ENCODE results near the gene STARD10. TPM values are rescaled to one million over a fixed set of nuclear protein-coding genes. Genes with fewer than 3 reads are reported as not detected.

The STARD10 gene
- total and polyA plus RNA-seq, 9 of the 15 experiments (the other 6 are each of a cell fraction or from before 2014, with no cell fraction given), result 0.15 to 52.9 (median 32.3) TPM

DNA sequence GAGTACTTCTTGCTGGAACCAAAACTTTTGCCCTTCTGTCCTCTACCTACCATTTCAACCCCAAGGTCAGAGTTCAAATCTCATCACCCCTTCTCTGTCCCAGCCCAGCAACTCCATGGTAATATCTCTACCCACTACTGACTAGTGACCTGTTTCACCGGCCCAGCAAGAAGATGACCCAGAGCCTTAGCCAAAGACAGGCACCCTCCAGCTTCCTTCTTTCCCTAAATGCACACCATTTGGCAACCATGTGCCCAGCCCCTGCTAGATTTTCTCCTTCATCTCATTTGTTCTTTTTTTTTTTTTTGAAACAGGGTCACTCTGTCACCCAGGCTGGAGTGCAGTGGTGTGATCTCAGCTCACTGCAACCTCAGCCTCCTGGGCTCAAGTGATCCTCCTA is 56.5 kb downstream of the STARD10 start (continued):
- TF ChIP-seq, protein P1, sequence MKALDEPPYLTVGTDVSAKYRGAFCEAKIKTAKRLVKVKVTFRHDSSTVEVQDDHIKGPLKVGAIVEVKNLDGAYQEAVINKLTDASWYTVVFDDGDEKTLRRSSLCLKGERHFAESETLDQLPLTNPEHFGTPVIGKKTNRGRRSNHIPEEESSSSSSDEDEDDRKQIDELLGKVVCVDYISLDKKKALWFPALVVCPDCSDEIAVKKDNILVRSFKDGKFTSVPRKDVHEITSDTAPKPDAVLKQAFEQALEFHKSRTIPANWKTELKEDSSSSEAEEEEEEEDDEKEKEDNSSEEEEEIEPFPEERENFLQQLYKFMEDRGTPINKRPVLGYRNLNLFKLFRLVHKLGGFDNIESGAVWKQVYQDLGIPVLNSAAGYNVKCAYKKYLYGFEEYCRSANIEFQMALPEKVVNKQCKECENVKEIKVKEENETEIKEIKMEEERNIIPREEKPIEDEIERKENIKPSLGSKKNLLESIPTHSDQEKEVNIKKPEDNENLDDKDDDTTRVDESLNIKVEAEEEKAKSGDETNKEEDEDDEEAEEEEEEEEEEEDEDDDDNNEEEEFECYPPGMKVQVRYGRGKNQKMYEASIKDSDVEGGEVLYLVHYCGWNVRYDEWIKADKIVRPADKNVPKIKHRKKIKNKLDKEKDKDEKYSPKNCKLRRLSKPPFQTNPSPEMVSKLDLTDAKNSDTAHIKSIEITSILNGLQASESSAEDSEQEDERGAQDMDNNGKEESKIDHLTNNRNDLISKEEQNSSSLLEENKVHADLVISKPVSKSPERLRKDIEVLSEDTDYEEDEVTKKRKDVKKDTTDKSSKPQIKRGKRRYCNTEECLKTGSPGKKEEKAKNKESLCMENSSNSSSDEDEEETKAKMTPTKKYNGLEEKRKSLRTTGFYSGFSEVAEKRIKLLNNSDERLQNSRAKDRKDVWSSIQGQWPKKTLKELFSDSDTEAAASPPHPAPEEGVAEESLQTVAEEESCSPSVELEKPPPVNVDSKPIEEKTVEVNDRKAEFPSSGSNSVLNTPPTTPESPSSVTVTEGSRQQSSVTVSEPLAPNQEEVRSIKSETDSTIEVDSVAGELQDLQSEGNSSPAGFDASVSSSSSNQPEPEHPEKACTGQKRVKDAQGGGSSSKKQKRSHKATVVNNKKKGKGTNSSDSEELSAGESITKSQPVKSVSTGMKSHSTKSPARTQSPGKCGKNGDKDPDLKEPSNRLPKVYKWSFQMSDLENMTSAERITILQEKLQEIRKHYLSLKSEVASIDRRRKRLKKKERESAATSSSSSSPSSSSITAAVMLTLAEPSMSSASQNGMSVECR (CRISPR knock-in tag; IDR thresholded peaks at IDR 0.05), result no peak
- TF ChIP-seq CEBPG (CRISPR knock-in tag; IDR thresholded peaks at IDR 0.05), result no peak
- TF ChIP-seq CEBPG (tag; conservative IDR thresholded peaks at IDR 0.05 in 1 of 2, IDR thresholded peaks at IDR 0.05 in 1 of 2), result no peak

DNA sequence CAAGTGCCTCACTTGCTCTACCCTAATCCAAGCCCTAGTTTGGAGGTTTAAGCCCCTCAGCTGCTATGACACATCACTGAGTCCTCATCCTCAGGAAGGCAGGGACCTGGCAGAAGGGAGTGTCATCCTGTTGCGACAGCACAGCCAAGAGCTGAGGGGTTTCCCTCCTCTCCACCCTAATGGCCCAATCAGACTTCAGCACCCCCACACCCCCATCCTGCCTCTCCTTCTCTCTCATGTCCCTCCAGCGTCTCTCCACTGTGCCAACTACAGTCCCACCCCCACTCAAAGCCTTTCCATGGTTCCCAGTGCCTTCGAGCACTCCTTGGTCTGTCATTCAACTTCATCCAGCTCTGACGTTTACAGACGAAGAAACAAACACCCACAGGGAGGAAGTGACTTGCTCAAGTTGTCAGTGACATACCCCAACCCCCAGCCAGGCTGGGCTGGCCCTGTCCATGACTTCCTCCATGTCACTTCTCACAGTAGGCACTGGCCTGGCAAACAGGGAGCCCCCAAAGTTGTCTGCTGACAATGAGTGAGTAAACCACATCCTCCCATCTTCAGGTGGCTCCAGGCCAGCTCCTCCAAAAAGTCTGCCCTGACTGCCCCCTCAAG is 57.3 kb downstream of the STARD10 start:
- POLR2A ChIA-PET, result interaction anchor here (0.7 to 1.5 kb wide), 4 partner anchors 9 to 85 kb away, joined by 3 to 6 read pairs (median 4); no protein-coding TSS in a partner anchor
- BruUV-seq (replicated peaks), result no TSS peak
- intact Hi-C loops (cut with micrococcal nuclease) (no loop called here), in situ Hi-C loops (cut with MboI) (no loop called here)
- Histone ChIP-seq H3K9ac (ENCODE audit: insufficient read depth in 1 of 2, low read depth in 2 of 2, low read length in 2 of 2) (peak overlapping the region; percentile 45 to 88; a peak in 2 of 4 replicates), H3K9me1 (ENCODE audit: control insufficient read depth, insufficient read depth, low read length) (peaks cover 4% of the 10 kb centered on the region), H3K79me2 (ENCODE audit: control insufficient read depth, insufficient read depth, low read length) (peaks cover 82% of the 10 kb centered on the region), H4K20me1 (replicated peaks; ENCODE audit: control insufficient read depth, insufficient read depth, low read length) (no peaks in the 10 kb centered on the region; the same call in 1 of the 2 replicates), H3K9me3 (replicated peaks; ENCODE audit: control insufficient read depth, insufficient read depth, low read depth, low read length) (no peaks in the 10 kb centered on the region; the same call in 1 of the 2 replicates), H2AFZ (ENCODE audit: low read depth, low read length) (peak overlapping the region; percentile 54), H3K4me3 (no peak overlapping the region), H3K4me1 (replicated peaks in 1 of 2; ENCODE audit: control insufficient read depth in 2 of 2, insufficient read depth in 2 of 2, low read length in 2 of 2) (peaks cover 56 to 62% of the 10 kb centered on the region in 2 experiments), H3K27me3 (ENCODE audit: control insufficient read depth in 2 of 2, insufficient read depth in 2 of 2, low read length in 2 of 2) (no peaks in the 10 kb centered on the region), H3K36me3 (ENCODE audit: control insufficient read depth, insufficient read depth, low read length) (peaks cover 42% of the 10 kb centered on the region; the same call in 2 of the 3 replicates), H3K4me2 (ENCODE audit: insufficient read depth, low read length) (peak overlapping the region; percentile 45; the same call in 1 of the 2 replicates), H3K27ac (ENCODE audit: extremely low read depth, low read depth, low read length) (peak overlapping the region; percentile 79)
- FAIRE-seq (peak; percentile 74), ATAC-seq (peak; percentile 50), DNase-seq (ENCODE audit: extremely low read depth in 1 of 4, low spot score in 3 of 4) (peak; percentile 47 to 67 (median 54))
- CTCF ChIA-PET (ENCODE audit: low intra/inter-chr PET ratio), result no interaction called here
- 8% methylated on average over 5 of the region's 5 CpGs for WGBS (ENCODE audit: insufficient coverage, low coverage, missing lambda C conversion rate)
- TF ChIP-seq NFRKB (IDR thresholded peaks at IDR 0.05; ENCODE audit: low read depth) (no peak), ZBTB12 (CRISPR knock-in tag; IDR thresholded peaks at IDR 0.05) (0 out of 2 replicates have a peak, but pooled peaks have one; percentile 52), CREM (IDR thresholded peaks at IDR 0.05; ENCODE audit: low read depth) (peak; percentile 64), RHOXF2B (CRISPR knock-in tag; conservative IDR thresholded peaks at IDR 0.05) (no peak)
- TF ChIP-seq, protein P2, sequence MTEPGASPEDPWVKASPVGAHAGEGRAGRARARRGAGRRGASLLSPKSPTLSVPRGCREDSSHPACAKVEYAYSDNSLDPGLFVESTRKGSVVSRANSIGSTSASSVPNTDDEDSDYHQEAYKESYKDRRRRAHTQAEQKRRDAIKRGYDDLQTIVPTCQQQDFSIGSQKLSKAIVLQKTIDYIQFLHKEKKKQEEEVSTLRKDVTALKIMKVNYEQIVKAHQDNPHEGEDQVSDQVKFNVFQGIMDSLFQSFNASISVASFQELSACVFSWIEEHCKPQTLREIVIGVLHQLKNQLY (CRISPR knock-in tag; conservative IDR thresholded peaks at IDR 0.05), result no peak
- TF ChIP-seq, protein P3, sequence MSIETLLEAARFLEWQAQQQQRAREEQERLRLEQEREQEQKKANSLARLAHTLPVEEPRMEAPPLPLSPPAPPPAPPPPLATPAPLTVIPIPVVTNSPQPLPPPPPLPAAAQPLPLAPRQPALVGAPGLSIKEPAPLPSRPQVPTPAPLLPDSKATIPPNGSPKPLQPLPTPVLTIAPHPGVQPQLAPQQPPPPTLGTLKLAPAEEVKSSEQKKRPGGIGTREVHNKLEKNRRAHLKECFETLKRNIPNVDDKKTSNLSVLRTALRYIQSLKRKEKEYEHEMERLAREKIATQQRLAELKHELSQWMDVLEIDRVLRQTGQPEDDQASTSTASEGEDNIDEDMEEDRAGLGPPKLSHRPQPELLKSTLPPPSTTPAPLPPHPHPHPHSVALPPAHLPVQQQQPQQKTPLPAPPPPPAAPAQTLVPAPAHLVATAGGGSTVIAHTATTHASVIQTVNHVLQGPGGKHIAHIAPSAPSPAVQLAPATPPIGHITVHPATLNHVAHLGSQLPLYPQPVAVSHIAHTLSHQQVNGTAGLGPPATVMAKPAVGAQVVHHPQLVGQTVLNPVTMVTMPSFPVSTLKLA (conservative IDR thresholded peaks at IDR 0.05), result peak in 1 of 2 experiments; percentile 36; a peak in 1 of 4 replicates

Measured in K562 (cell line).